Gastrocnemius medialis (tissue), 4 donors: ENCODE results near the gene PPP1CB.

Experiments
- POLR2A ChIP-seq, 2 donors: fragments of 450-650 bp; IDR thresholded peaks; one replicate each; pipeline ENCODE4 v1.6.1; 2017; ENCODE audit warnings: antibody characterized with exemption in 2 of 2, mild to moderate bottlenecking in 2 of 2, moderate library complexity in 2 of 2
- TF ChIP-seq, protein P1 (sequence below), 5 experiments: fragments of 450-650 bp in 3 of 5; fragments of 200-600 bp in 2 of 5; sonication (generic) in 2 of 5; IDR thresholded peaks in 4 of 5; conservative IDR thresholded peaks in 1 of 5; 1 replicate in 4 of 5; 2 replicates in 1 of 5; pipeline ENCODE4 v1.5.1; 2016 to 2019; ENCODE audit warnings: antibody characterized with exemption in 5 of 5, mild to moderate bottlenecking in 3 of 5, moderate library complexity in 3 of 5

- TF ChIP-seq, protein P1, sequence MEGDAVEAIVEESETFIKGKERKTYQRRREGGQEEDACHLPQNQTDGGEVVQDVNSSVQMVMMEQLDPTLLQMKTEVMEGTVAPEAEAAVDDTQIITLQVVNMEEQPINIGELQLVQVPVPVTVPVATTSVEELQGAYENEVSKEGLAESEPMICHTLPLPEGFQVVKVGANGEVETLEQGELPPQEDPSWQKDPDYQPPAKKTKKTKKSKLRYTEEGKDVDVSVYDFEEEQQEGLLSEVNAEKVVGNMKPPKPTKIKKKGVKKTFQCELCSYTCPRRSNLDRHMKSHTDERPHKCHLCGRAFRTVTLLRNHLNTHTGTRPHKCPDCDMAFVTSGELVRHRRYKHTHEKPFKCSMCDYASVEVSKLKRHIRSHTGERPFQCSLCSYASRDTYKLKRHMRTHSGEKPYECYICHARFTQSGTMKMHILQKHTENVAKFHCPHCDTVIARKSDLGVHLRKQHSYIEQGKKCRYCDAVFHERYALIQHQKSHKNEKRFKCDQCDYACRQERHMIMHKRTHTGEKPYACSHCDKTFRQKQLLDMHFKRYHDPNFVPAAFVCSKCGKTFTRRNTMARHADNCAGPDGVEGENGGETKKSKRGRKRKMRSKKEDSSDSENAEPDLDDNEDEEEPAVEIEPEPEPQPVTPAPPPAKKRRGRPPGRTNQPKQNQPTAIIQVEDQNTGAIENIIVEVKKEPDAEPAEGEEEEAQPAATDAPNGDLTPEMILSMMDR (IDR thresholded peaks at IDR 0.05 in 4 of 5, conservative IDR thresholded peaks at IDR 0.05 in 1 of 5) = no peak
- no peak for TF ChIP-seq POLR2A (IDR thresholded peaks at IDR 0.05)
Observed at GRCh38 chr2:28766070-28766469, 14.4 kb downstream of the PPP1CB start.
